Measurements from ENCODE around the gene DNM3.

DNM3 gene

DNA sequence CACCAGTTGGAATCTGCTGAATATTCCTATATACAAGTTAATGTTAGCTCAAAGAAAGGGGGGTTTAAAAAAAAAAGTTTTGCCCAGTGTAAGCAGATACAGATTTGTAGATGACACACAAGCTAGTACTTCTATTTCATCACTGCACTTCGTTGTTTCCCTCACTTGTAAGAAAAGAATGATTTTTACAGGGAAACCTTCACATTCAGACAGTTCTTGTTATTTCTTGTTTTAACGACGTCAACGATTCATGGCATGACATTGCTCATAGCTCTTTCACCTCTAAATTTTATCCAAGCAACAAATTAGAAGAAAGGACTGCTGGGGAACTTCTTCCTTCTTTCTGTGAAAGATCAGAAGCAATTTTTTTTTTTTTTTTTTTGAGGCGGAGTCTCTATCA, 553.5 kb downstream of the DNM3 start:
- DNase-seq (ENCODE audit: low spot score): no peak

DNA sequence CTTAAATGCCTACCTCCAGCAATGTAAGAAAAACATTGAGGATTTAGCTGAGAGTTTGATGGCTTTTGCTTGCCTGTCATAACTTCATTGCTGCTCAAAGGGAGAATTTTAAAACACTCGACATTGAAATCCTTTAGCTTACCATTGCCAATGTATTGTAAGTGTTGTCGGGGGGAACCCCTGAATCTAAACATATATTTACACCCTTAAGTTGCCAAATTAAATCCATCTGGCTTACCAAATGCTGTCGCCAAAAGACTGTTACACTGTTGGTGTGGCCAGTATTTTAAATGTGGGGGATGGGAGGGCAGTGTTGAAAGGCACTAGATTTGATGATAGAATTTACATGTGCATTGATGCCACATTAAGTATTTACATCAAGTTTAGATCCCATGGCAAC, 554.3 kb downstream of the DNM3 start:
- no peak for DNase-seq (ENCODE audit: low spot score)

- DNase-seq (ENCODE audit: low spot score): peak; percentile 78
Observed at GRCh38 chr1:172397221-172397620, 555.9 kb downstream of the DNM3 start.

GRCh38 chr1:172397633-172398032, 556.3 kb downstream of the DNM3 start:
- DNase-seq (ENCODE audit: low spot score): no peak

GRCh38 chr1:172398193-172398592, 556.9 kb downstream of the DNM3 start:
- DNase-seq (ENCODE audit: low spot score): no peak

DNA sequence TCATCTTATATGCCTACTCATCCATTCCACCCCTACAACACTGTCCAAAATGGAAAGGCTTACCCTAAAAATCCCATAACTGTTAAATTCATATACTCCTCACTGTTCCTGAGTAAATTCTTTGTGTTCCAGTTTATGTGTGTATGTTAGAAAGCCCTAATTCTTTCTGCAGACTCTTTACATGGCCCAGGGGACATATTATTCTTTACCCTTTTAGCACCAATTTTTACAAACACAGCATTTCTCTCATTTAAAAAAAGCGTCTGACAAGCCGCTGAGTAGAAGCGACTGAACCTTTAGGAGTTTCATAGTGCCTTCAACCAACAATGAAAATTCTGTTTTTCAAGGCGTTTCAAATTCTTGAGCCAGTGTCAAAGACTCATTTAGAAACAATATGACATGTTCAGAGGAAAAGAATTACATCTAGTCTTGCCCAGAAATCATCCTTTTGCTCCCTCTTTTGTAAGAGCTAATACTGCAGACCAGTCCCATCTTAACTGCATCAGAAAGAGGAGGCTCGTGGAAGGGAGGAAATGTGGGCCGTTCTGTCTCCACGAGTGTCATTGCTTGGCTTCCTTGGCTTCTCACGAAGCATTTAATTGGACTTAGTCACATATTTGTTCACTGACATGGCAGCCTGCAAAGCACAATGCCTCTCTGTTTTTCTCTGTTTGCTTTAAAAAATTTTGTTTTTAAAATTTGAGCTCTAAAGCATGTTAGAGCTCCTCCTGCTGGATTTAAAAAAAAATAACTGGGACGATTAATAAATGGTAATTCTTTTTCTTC, 557.9 kb downstream of the DNM3 start:
- peak; percentile 65 for DNase-seq (ENCODE audit: low spot score)

GRCh38 chr1:172399756-172400721, 558.7 kb downstream of the DNM3 start:
- DNase-seq (ENCODE audit: low spot score): no peak

DNA sequence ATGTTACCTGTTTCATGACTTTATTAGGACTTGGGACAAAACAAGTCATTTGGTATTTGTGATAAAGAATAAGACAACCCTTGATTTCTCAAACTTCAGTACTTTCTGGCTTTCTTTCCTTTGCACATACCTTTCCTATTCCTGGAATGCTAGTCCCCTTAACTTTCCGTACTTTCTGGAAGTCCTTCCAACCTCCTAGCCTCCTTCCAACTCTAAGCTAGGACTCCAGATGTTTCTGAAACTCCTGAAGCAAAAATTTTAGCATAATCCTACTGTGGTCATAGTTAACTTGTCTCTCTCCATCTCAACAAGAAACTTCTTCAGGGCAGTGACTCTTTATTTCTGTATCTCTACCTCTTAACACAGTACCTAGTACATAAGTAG, 559.4 kb downstream of the DNM3 start:
- no peak for DNase-seq (ENCODE audit: low spot score)

DNA sequence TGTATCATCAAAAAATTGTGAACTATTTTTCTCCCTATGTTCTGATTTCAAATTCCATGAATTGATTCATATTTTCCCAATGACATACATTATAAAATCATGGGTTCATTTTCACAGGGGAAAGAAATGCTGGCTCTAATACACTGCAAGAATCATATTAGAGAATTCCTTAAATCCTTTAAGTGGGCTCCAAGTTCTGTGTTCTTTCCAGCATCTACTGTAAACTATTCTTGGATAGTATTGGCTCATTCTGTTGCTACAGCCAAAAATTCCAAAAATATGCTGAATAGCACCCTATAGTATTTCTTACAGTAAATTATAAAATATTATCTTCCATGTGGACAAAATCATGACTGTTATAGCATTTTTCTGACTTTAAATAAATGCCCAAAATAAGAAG, 560.2 kb downstream of the DNM3 start:
- no peak for DNase-seq (ENCODE audit: low spot score)

GRCh38 chr1:172401892-172402291, 560.6 kb downstream of the DNM3 start:
- no peak for DNase-seq (ENCODE audit: low spot score)

GRCh38 chr1:172402878-172403569, 561.7 kb downstream of the DNM3 start:
- no peak for DNase-seq (ENCODE audit: low spot score)

- DNase-seq (ENCODE audit: low spot score): no peak
Observed at GRCh38 chr1:172404121-172404520, 562.8 kb downstream of the DNM3 start.

DNA sequence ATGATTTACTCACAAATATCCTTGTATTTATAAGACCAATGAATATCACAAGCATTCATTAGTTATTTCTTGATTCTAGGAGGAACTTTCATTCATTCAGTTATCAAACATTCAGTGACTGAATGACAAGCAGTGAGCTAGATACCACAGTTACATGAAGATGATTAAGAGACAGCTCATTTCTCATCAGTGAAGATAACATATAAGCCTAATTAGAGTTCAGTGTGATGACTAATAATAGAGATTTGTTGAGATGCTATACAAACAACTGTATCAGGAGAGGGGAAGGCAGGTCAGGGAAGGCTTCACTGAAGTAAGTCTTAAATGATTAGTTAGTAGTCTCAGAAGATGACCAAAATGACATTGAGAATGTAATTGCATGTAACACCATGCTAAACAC, 564.6 kb downstream of the DNM3 start:
- DNase-seq (ENCODE audit: low spot score): no peak

GRCh38 chr1:172406968-172407367, 565.7 kb downstream of the DNM3 start:
- no peak for DNase-seq (ENCODE audit: low spot score)

DNA sequence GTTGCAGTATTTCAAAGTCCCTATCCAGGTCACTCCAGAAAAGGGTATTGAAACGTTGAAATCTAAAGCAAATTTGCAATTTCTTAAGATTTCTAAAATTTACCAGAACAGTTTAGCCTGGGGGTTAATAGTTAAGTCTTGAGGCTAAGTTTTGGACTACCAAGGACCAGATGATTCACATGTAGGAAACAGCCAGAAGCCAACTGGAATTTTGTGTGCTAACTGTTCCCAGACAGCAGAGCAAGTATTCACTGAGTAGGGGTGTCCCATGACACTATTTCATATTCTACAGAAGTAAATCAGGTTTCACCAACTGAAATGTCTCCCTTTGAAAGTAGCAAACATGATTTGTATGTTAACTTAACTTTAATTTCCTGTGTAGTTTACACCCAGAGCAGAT, 567.7 kb downstream of the DNM3 start:
- no peak for DNase-seq (ENCODE audit: low spot score)

- no peak for DNase-seq (ENCODE audit: low spot score)
Observed at GRCh38 chr1:172410027-172410426, 568.7 kb downstream of the DNM3 start.

DNA sequence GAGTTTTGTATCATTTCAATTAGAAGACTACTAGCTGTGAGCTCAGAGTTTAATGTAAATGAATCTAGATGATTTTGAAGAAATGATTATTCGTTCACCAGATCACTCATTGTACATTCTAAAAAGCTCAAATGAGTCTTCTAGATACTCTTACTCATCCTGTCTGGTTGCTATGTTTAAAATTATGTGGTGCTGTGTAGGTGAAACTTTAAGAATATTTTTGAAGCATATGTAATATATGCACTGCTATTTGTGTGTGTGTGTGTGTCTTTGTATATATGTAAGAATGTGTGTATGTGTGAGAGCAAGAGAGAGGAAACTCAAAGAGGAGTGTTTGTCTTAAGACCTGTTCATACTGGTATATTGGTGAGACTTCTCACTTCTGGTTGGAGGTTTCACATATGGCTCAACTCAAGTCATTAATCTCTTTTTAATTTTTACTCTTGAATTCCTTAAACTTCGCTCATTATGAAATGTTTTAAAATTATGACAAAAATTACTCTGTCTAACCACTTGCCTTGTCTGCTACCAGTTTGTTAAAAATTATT, 570.6 kb downstream of the DNM3 start:
- DNase-seq (ENCODE audit: low spot score): no peak

DNA sequence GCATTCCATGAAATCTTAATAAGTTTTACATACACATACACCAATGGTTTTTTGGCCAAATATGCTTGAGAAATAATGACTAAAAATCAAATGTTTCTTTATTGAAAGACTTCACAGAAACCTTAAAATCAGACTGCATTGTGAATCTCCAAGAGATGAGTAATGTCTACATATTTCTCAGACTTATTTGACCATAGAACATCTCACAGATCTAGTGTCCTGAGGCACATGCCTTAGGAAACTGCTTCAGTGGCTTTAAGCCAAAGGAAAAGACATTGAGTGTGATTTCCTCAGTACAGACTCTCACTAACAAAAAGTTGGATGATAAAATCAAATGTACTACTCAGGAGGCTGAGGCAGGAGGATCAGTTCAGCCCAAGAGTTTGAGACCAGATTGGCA, 573.0 kb downstream of the DNM3 start:
- DNase-seq (ENCODE audit: low spot score): no peak

GRCh38 chr1:172416496-172417035, 575.3 kb downstream of the DNM3 start:
- no peak for DNase-seq (ENCODE audit: low spot score)

- no peak for DNase-seq (ENCODE audit: low spot score)
Observed at GRCh38 chr1:172417557-172417956, 576.3 kb downstream of the DNM3 start.

- DNase-seq (ENCODE audit: low spot score): no peak
Observed at GRCh38 chr1:172420385-172420784, 579.1 kb downstream of the DNM3 start, which contains the start of gene C1orf105. TSS of gene C1orf105 (plus strand) at chr1:172420685. CDS start at chr1:172420886, 201 bp downstream.
